IPS-18c (cell line): ENCODE results near the gene IL1RAPL1.
"Not testable (repeated sequence)": the region's sequence is repeated elsewhere in the genome, so short reads cannot be mapped to it uniquely, and the experiment has no call there.

ENCODE experiments used
- H3K4me3 ChIP-seq: 2 replicates; pipeline ENCODE4 v1.7.0; 2013; ENCODE audit warnings: low read depth, mild to moderate bottlenecking, low read length, moderate library complexity; ENCODE audit not compliant: insufficient read depth
- H3K9me3 ChIP-seq: one replicate; pipeline ENCODE4 v1.6.1; 2013; ENCODE audit warnings: mild to moderate bottlenecking, low read length, moderate library complexity; ENCODE audit not compliant: control insufficient read depth, insufficient read depth

IL1RAPL1 gene

GRCh38 chrX:29107231-29107630 is 520.0 kb downstream of the IL1RAPL1 start:
- Histone ChIP-seq H3K4me3 (no peak overlapping the region), H3K9me3 (no peaks in the 10 kb centered on the region)

- no peak overlapping the region for H3K4me3 ChIP-seq
- H3K9me3 ChIP-seq = no peaks in the 10 kb centered on the region
Observed at GRCh38 chrX:29110041-29110440, 522.8 kb downstream of the IL1RAPL1 start.

- Histone ChIP-seq H3K4me3 (no peak overlapping the region), H3K9me3 (no peaks in the 10 kb centered on the region)
Observed at GRCh38 chrX:29113221-29113620, 526.0 kb downstream of the IL1RAPL1 start.

- H3K4me3 ChIP-seq, H3K9me3 ChIP-seq: not testable (repeated sequence)
Observed at GRCh38 chrX:29122817-29123216, 535.6 kb downstream of the IL1RAPL1 start.

GRCh38 chrX:29130905-29131304 is 543.7 kb downstream of the IL1RAPL1 start:
- Histone ChIP-seq H3K4me3 (no peak overlapping the region), H3K9me3 (peaks cover 2% of the 10 kb centered on the region)

- Histone ChIP-seq H3K4me3 (no peak overlapping the region), H3K9me3 (no peaks in the 10 kb centered on the region)
Observed at GRCh38 chrX:29136904-29137303, 549.7 kb downstream of the IL1RAPL1 start.

GRCh38 chrX:29138003-29138402 is 550.8 kb downstream of the IL1RAPL1 start:
- Histone ChIP-seq H3K4me3 (no peak overlapping the region), H3K9me3 (no peaks in the 10 kb centered on the region)

- H3K4me3 ChIP-seq = no peak overlapping the region
- H3K9me3 ChIP-seq = no peaks in the 10 kb centered on the region
Observed at GRCh38 chrX:29143356-29143755, 556.1 kb downstream of the IL1RAPL1 start.

GRCh38 chrX:29143756-29144155 is 556.5 kb downstream of the IL1RAPL1 start:
- Histone ChIP-seq H3K9me3 (no peaks in the 10 kb centered on the region), H3K4me3 (no peak overlapping the region)

GRCh38 chrX:29145316-29145715 is 558.1 kb downstream of the IL1RAPL1 start:
- no peaks in the 10 kb centered on the region for H3K9me3 ChIP-seq
- no peak overlapping the region for H3K4me3 ChIP-seq

GRCh38 chrX:29148511-29148910 is 561.3 kb downstream of the IL1RAPL1 start:
- no peak overlapping the region for H3K4me3 ChIP-seq

GRCh38 chrX:29155286-29155685 is 568.0 kb downstream of the IL1RAPL1 start:
- Histone ChIP-seq H3K9me3 (no peaks in the 10 kb centered on the region), H3K4me3 (no peak overlapping the region)

More at GRCh38 chrX:29148511-29148910, 561.3 kb downstream of the IL1RAPL1 start:
- H3K9me3 ChIP-seq = no peaks in the 10 kb centered on the region

GRCh38 chrX:29172880-29173279 is 585.6 kb downstream of the IL1RAPL1 start:
- Histone ChIP-seq H3K9me3 (no peaks in the 10 kb centered on the region), H3K4me3 (no peak overlapping the region)

GRCh38 chrX:29187264-29187663 is 600.0 kb downstream of the IL1RAPL1 start:
- Histone ChIP-seq H3K9me3 (peaks cover 3% of the 10 kb centered on the region), H3K4me3 (no peak overlapping the region)

GRCh38 chrX:29196501-29196900 is 609.3 kb downstream of the IL1RAPL1 start:
- Histone ChIP-seq H3K9me3 (peaks cover 3% of the 10 kb centered on the region), H3K4me3 (no peak overlapping the region)

- Histone ChIP-seq H3K4me3 (no peak overlapping the region), H3K9me3 (peaks cover 4% of the 10 kb centered on the region)
Observed at GRCh38 chrX:29215251-29215650, 628.0 kb downstream of the IL1RAPL1 start.

- H3K9me3 ChIP-seq = no peaks in the 10 kb centered on the region
- no peak overlapping the region for H3K4me3 ChIP-seq
Observed at GRCh38 chrX:29225670-29226069, 638.4 kb downstream of the IL1RAPL1 start.

GRCh38 chrX:29229802-29230201 is 642.6 kb downstream of the IL1RAPL1 start:
- Histone ChIP-seq H3K4me3 (no peak overlapping the region), H3K9me3 (no peaks in the 10 kb centered on the region)

- H3K9me3 ChIP-seq = no peaks in the 10 kb centered on the region
Observed at GRCh38 chrX:29231800-29232199, 644.6 kb downstream of the IL1RAPL1 start.

More at GRCh38 chrX:29231800-29232199, 644.6 kb downstream of the IL1RAPL1 start:
- H3K4me3 ChIP-seq = no peak overlapping the region
